HCT116 (cell line): ENCODE data around the gene CLDN34. TPM values are rescaled to one million over a fixed set of nuclear protein-coding genes. Genes with fewer than 3 reads are reported as not detected.

ENCODE experiments used
- ATAC-seq: fragments of 200-7000 bp; cut with Tn5 transposase; 2 replicates; pipeline ENCODE4 v1.9.1; 2020; ENCODE audit warnings: mild to moderate bottlenecking, moderate library complexity
- BruUV-seq: library from RNA; stranded (reverse); fragments of 400-500 nt; replicated peaks from 2 replicates; lab custom pipeline; 2021; lab: Mats Ljungman, UMichigan
- CTCF ChIA-PET: fragments of 300-600 bp; sonication (Branson Sonifier 250); formaldehyde crosslinking; loops from one replicate; lab custom pipeline; 2021; ENCODE audit warnings: antibody characterized with exemption; lab: Charles Lee
- POLR2A ChIA-PET: fragments of 300-600, 350-600 bp; sonication (Branson Sonifier 250); formaldehyde crosslinking; loops from one replicate; lab custom pipeline; 2021; ENCODE audit warnings: antibody characterized with exemption; lab: Charles Lee
- RAD21 ChIA-PET, 2 experiments: fragments of 300-600 bp; sonication (Branson Sonifier 250); formaldehyde crosslinking; loops; one replicate each; lab custom pipeline; 2023; ENCODE audit warnings: low total read pairs in 2 of 2; ENCODE audit not compliant: uncharacterized antibody in 2 of 2, unreplicated experiment in 2 of 2, low non-redundant PET in 1 of 2; lab: Charles Lee
- DNase-seq: peaks from one replicate; pipeline ENCODE4 v3.0.0-alpha.2; 2010; ENCODE audit warnings: low read depth, low spot score
- H2AFZ ChIP-seq: fragments of 200-600 bp; shearing (Covaris generic), sonication (generic); 2 replicates; pipeline ENCODE4 v1.6.1; 2017; ENCODE audit warnings: low read depth, mixed run types, mixed read lengths, antibody characterized with exemption, low read length; ENCODE audit not compliant: poor library complexity, severe bottlenecking
- H3K27ac ChIP-seq: 2 replicates; pipeline ENCODE4 v1.5.1; 2012; ENCODE audit warnings: low read depth, low read length
- H3K27me3 ChIP-seq: fragments of 200-600 bp; sonication (generic); 2 replicates; pipeline ENCODE4 v1.6.1; 2016; ENCODE audit warnings: mixed run types, low read length, mixed read lengths; ENCODE audit not compliant: insufficient read depth
- H3K36me3 ChIP-seq, 2 experiments: fragments of 200-500 bp in 1 of 2; fragments of 200-600 bp in 1 of 2; sonication (Bioruptor generic) in 1 of 2; sonication (generic) in 1 of 2; 2 replicates each; pipeline versions ENCODE4 v1.5.1 to v1.6.1; 2014 to 2016; ENCODE audit warnings: low read length in 2 of 2, inconsistent platforms in 1 of 2, mixed read lengths in 1 of 2, mixed run types in 1 of 2; ENCODE audit not compliant: insufficient read depth in 2 of 2, control insufficient read depth in 1 of 2
- H3K4me1 ChIP-seq, 2 experiments: fragments of 200-600 bp in 1 of 2; sonication (generic) in 1 of 2; 2 replicates each; pipeline versions ENCODE4 v1.5.1 to v1.6.1; 2012 to 2017; ENCODE audit warnings: low read length in 2 of 2, inconsistent platforms in 1 of 2, mild to moderate bottlenecking in 1 of 2, mixed read lengths in 1 of 2, mixed run types in 1 of 2, moderate library complexity in 1 of 2; ENCODE audit not compliant: insufficient read depth in 2 of 2, control insufficient read depth in 1 of 2
- H3K4me2 ChIP-seq: fragments of 200-600 bp; sonication (generic); 2 replicates; pipeline ENCODE4 v1.6.1; 2017; ENCODE audit warnings: mixed run types, low read length, mixed read lengths
- H3K4me3 ChIP-seq, 2 experiments: fragments of 200-600 bp in 1 of 2; sonication (generic) in 1 of 2; replicated peaks in 1 of 2; 2 replicates each; pipeline ENCODE4 v1.5.1; 2011 to 2016; ENCODE audit warnings: low read length in 2 of 2, control low read depth in 1 of 2, low read depth in 1 of 2, mild to moderate bottlenecking in 1 of 2, mixed read lengths in 1 of 2, mixed run types in 1 of 2
- H3K79me2 ChIP-seq: fragments of 200-600 bp; sonication (generic); 2 replicates; pipeline ENCODE4 v1.6.1; 2017; ENCODE audit warnings: mild to moderate bottlenecking, mixed run types, low read length, moderate library complexity, mixed read lengths; ENCODE audit not compliant: insufficient read depth
- H3K9ac ChIP-seq: fragments of 200-600 bp; sonication (generic); 2 replicates; pipeline ENCODE4 v1.6.1; 2016; ENCODE audit warnings: low read length, mixed read lengths
- H3K9me2 ChIP-seq: fragments of 200-600 bp; sonication (generic), shearing (Covaris generic); 2 replicates; pipeline ENCODE4 v1.6.1; 2017; ENCODE audit warnings: mixed run types, mild to moderate bottlenecking, moderate library complexity; ENCODE audit not compliant: insufficient read depth
- H3K9me3 ChIP-seq, 2 experiments: fragments of 200-500 bp in 1 of 2; fragments of 200-600 bp in 1 of 2; sonication (Bioruptor generic) in 1 of 2; sonication (generic) in 1 of 2; 2 replicates each; pipeline ENCODE4 v1.6.1; 2014 to 2017; ENCODE audit warnings: low read length in 2 of 2, mixed read lengths in 2 of 2, inconsistent platforms in 1 of 2, low read depth in 1 of 2, mild to moderate bottlenecking in 1 of 2, mixed run types in 1 of 2, moderate library complexity in 1 of 2; ENCODE audit not compliant: control insufficient read depth in 1 of 2, insufficient read depth in 1 of 2
- H4K20me1 ChIP-seq: fragments of 200-600 bp; sonication (generic), shearing (Covaris generic); 2 replicates; pipeline ENCODE4 v1.6.1; 2017; ENCODE audit warnings: mixed run types, mild to moderate bottlenecking, moderate library complexity; ENCODE audit not compliant: insufficient read depth
- CEBPB ChIP-seq: IDR thresholded peaks from 2 replicates; pipeline ENCODE4 v1.6.1; 2012; ENCODE audit warnings: low read depth
- EGR1 ChIP-seq: IDR thresholded peaks from 2 replicates; pipeline ENCODE4 v1.6.1; 2012; ENCODE audit warnings: low read depth
- EZH2 ChIP-seq: fragments of 200-600 bp; sonication (generic); IDR thresholded peaks from 2 replicates; pipeline ENCODE4 v1.6.1; 2017; ENCODE audit warnings: antibody characterized with exemption, mixed run types
- JUND ChIP-seq: IDR thresholded peaks from 2 replicates; pipeline ENCODE4 v1.6.1; 2012
- MAX ChIP-seq: IDR thresholded peaks from 2 replicates; pipeline ENCODE4 v1.6.1; 2012
- SIN3A ChIP-seq: IDR thresholded peaks from 2 replicates; pipeline ENCODE4 v1.6.1; 2012; ENCODE audit warnings: low read depth
- SRF ChIP-seq: IDR thresholded peaks from 2 replicates; pipeline ENCODE4 v1.6.1; 2012; ENCODE audit warnings: low read depth
- TCF7L2 ChIP-seq: IDR thresholded peaks from 2 replicates; pipeline ENCODE4 v1.7.0; 2011; ENCODE audit warnings: borderline replicate concordance, inconsistent platforms; ENCODE audit not compliant: insufficient read depth, insufficient read length; ENCODE audit errors: extremely low read depth
- YY1 ChIP-seq: IDR thresholded peaks from 2 replicates; pipeline ENCODE4 v1.6.1; 2011; ENCODE audit warnings: low read length, low read depth, moderate library complexity, mild to moderate bottlenecking; ENCODE audit not compliant: insufficient replicate concordance; ENCODE audit errors: extremely low read depth
- ZBTB33 ChIP-seq: IDR thresholded peaks from 2 replicates; pipeline ENCODE4 v1.6.1; 2011; ENCODE audit warnings: mild to moderate bottlenecking, low read length, moderate library complexity; ENCODE audit not compliant: insufficient replicate concordance; ENCODE audit errors: extremely low read depth
- intact Hi-C: fragments of 100-400 bp; cut with micrococcal nuclease; formaldehyde crosslinking; loops from 2 replicates; pipeline ENCODE4 v1.10.0; 2022
- total RNA-seq: library from RNA; stranded (reverse); gene quantifications from one replicate; pipeline ENCODE4 v1.2.1, GENCODE V29; 2021; ENCODE audit not compliant: unreplicated experiment

Gene CLDN34
- total RNA-seq, 1 experiment from 2014 or later = not detected

GRCh38 chrX:9958183-9958582 lies 9.0 kb upstream of the CLDN34 start:
- Histone ChIP-seq H4K20me1 (no peaks in the 10 kb centered on the region), H3K27me3 (no peaks in the 10 kb centered on the region), H3K9me3 (no peaks in the 10 kb centered on the region), H3K4me2 (no peak overlapping the region), H3K4me3 (no peak overlapping the region), H2AFZ (no peak overlapping the region), H3K4me1 (no peaks in the 10 kb centered on the region), H3K36me3 (no peaks in the 10 kb centered on the region), H3K9ac (no peak overlapping the region), H3K79me2 (no peaks in the 10 kb centered on the region), H3K27ac (no peak overlapping the region), H3K9me2 (no peaks in the 10 kb centered on the region)
- DNase-seq = no peak
- TF ChIP-seq ZBTB33 (no peak), EGR1 (no peak), MAX (no peak), SRF (no peak), JUND (no peak), YY1 (no peak), EZH2 (no peak), TCF7L2 (no peak), SIN3A (no peak), CEBPB (no peak)
- intact Hi-C loops = no loop called here
- RAD21 ChIA-PET = no interaction called here
- POLR2A ChIA-PET = no interaction called here
- BruUV-seq = no TSS peak
- CTCF ChIA-PET = no interaction called here
- ATAC-seq = no peak
